ENCODE data around the gene DYNLT2B.
"Not testable (repeated sequence)": the region's sequence is repeated elsewhere in the genome, so short reads cannot be mapped to it uniquely, and the experiment has no call there.

Gene DYNLT2B

DNA sequence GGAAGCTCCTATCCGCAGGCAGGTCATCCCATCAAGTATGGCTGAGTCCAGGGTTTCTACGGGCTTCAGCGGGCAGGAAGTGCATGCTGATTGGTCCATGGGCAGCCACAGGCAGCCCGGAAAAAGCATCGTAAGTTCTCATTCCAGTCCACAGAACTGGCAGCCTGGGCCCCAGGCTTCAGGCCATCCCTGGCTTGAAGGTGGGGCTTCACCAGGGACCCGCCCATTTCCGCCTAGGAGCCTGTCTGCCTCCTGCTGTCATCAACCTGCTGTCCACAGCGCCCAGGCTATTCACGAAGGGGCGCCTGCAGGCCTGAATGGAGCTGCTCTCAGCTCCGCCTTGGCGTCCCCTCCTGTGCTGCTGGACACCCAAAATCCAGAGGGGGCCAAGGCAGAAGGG is 44.4 kb downstream of the DYNLT2B start:
- no peak for DNase-seq (ENCODE audit: low read depth in 2 of 2, low spot score in 1 of 2)

DNA sequence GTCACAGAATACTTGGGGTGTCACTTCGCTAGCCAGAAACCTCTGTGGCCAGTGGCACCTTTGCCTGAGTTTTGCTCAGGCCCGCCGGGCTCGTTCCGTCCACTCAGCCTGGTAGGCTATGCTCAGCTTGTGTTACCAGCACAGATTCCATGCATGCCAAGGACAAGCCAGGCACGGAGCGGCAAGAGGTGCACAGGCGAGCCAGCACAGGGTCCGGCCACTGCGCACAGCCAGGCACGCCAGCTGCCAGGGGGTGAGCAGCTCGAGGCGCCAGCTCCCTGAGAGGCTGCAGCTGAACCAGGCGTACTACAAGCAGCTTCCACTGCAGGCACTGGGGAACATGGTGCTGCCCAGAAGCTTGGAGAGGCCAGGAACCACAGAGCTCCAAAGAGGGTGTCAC is 45.2 kb downstream of the DYNLT2B start:
- no peak for DNase-seq (ENCODE audit: low read depth in 2 of 2, low spot score in 1 of 2)

DNA sequence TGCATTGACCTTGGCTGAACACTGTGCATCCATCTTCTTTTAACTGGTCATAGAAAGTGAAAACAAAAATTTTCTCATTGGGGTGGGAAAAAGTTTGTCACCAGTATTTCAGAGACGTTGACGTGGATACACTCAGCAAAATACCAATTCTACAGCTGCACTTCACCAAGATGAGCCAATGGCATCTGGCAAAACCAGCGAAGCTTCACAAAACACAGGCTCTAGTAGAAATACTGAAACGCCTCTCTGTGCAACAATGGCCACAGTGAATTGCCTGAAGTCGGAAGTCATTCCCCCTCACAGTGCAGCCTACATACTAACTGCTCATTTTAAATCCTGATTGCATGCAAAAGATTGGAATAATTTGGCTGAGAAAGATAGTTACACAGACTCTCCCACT is 47.5 kb downstream of the DYNLT2B start:
- no peak for DNase-seq (ENCODE audit: low read depth in 2 of 2, low spot score in 1 of 2)

DNA sequence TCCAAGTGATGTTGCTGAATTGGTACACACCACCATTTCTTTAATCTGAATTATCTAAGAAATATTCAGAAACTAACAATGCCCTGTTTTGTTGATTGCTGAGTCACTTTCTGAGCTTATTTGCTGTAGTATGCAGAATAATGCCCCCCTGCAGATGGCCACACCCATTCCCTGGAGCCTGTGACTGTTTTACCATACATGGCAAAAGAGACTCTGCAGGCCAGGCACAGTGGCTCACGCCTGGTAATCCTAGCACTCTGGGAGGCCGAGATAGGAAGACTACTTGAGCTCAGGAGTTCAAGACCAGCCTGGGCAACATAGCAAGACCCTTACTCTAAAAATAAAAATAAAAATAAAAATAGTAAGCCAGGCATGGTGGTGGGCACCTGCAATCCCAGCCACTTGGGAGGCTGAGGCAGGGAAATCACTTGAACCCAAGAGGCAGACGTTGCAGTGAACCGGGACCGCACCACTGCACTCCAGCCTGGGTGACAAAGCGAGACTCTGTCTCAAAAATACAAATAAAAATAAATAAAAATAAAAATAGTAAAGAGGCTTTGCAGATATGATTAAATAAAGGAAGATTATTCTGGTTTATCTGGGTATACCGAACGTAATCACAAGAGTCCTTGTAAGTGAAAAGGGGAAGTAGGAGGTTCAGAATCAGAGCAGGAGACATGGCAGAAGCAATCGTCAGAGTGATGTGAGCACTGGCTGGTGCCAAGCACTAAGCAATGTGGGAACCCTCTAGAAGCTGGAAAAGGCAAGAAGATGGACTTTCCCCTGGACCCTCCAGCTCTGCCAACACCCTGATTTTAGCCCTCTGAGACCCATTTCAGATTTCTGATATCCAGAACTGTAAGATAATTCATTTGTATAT is 49.5 kb downstream of the DYNLT2B start:
- DNase-seq (ENCODE audit: low read depth in 2 of 2, low spot score in 1 of 2) = no peak

DNA sequence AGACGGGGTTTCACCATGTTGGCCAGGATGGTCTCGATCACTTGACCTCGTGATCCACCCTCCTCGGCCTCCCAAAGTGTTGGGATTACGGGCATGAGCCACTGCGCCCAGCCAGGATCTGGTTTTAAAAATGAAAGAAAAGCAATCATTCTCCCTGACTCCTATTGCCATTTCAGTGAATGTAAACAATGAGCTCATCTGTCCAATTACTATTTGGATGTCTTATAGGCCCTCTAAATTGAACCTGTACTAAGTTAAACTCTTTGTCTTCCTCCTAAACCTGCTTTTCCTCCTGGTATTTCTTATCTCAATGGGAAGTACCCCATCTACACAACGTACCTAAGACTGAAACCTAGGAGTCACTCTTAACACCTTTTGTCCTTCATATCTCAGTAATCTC is 54.2 kb downstream of the DYNLT2B start:
- DNase-seq (ENCODE audit: low read depth in 2 of 2, low spot score in 1 of 2) = no peak

DNA sequence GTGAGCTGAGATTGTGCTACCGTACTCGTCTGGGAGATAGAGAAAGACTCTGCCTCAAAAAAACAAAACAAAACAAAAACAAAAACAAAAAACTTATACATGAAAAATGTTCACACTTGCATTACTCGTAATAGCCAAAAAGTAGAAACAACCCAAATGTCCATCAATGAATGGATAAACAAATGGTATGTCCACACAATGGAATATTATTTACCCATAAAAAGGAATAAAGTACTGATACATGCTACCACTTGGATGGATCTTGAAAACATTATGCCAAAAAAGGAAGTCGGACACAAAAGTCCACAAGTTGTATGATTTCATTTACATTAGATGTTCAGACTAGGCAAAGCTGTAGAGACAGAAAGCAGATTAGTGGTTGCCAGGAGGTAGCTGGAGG is 57.3 kb downstream of the DYNLT2B start:
- no peak for DNase-seq (ENCODE audit: low read depth in 2 of 2, low spot score in 1 of 2)

DNA sequence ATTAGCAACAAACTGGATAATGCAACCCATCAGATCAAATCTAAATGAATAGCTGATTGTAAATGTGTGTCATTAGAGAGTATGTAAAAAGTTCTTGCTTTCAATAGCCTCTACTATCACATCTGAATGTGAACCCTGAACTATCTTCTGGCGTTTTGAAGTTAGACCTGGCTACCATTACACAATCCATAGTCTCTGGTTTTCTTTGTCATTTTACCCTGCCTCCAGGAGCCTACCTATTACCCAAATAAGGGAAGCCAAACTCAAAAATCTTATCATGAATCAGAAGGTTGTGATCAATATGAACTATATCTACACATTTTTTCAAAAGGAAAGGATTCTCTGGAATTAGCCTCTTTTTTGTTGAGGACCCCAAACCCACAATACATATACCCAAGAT is 62.3 kb downstream of the DYNLT2B start:
- DNase-seq (ENCODE audit: low read depth in 2 of 2, low spot score in 1 of 2) = no peak

DNA sequence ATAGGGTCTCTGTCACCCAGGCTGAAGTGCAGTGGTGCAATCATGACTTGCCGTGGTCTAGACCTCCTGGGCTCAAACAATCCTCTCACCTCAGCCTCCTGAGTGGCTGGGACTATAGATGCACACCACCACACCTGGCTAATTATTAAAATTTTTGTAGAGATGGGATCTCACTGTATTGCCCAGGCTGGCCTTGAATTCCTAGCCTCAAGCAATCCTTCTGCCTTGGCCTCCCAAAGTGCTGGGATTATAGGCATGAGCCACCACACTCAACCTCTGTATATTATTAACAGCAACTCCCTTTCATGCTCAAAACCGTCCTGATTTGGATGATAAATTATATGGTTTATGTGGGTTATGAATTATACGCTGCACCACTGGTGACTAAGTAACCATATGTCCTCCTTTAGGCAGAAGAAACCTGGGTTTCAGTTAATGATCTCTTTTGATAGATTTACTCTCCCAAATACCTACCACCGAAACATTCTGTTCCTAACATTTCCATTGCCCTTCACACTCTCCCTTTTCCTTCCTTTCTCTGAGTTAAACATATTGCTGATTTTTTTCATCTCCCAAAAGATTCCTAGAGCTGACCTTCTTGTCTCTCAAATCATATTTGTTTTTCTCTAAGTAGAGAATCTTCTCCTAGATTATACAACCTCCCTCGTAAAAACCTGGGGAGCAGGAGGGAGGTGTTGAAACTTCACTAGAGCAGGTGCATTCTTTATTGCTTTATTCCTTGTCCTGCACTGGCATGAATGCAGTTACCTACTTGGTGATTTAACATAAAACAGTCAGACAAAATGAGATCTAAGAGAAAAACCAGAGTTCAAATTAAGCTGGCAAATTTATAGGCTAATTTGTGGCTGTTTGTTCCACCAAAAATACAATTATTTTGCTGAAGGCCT is 63.4 kb downstream of the DYNLT2B start:
- DNase-seq (ENCODE audit: low read depth in 2 of 2, low spot score in 1 of 2) = no peak

DNA sequence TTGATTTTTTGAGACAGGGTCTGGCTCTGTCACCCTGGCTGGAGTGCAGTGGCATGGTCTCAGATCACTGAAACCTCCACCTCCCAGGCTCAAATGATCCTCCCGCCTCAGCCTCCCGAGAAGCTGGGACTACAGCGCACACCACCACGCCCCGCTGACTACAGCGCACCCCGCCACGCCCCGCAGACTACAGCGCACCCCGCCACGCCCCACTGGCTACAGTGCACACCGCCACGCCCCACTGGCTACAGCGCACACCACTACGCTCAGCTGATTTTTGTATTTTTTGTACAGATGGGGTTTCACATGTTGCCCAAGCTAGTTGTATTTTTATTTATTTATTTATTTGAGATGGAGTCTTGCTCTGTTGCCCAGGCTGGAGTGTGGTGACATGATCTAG is 66.1 kb downstream of the DYNLT2B start:
- DNase-seq (ENCODE audit: low read depth in 2 of 2, low spot score in 1 of 2) = no peak

DNA sequence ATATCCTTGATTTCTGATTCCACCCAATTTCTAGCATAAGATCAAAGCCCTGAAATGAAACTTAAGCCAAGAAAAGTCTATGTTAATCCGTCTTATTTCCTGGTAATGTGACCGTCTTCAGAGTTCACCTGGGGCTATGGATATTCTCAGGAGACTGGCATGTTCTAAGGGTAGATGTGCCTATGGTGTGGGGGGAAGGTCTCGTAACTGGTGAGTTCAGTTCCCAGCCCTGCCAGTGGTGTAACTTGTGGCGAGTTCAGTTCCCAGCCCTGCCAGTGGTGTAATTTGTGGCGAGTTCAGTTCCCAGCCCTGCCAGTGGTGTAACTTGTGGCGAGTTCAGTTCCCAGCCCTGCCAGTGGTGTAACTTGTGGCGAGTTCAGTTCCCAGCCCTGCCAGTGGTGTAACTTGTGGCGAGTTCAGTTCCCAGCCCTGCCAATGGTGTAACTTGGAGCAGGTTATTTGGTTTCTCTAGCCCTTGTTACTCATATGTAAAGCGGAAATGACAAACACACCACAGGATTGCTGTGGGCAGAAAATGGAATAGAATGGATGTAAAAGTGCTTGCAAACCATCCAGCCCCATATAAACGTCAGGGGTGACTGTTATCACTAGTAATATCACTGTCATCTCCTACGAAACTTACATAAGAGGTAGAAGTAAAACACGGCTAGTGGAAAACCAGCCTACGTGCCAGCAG is 71.3 kb downstream of the DYNLT2B start:
- no peak for DNase-seq (ENCODE audit: low read depth in 2 of 2, low spot score in 1 of 2)

DNA sequence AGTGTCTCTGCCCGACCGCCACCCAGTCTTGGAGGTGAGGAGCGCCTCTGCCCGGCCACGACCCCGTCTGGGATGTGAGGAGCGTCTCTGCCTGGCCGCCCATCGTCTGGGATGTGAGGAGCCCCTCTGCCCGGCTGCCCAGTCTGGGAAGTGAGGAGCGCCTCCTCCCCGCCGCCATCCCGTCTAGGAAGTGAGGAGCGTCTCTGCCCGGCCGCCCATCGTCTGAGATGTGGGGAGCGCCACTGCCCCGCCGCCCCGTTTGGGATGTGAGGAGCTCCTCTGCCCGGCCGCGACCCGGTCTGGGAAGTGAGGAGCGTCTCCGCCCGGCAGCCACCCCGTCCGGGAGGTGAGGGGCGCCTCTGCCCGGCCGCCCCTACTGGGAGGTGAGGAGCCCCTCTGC is 73.9 kb downstream of the DYNLT2B start:
- not testable (repeated sequence) for DNase-seq (ENCODE audit: low read depth in 2 of 2, low spot score in 1 of 2)

DNA sequence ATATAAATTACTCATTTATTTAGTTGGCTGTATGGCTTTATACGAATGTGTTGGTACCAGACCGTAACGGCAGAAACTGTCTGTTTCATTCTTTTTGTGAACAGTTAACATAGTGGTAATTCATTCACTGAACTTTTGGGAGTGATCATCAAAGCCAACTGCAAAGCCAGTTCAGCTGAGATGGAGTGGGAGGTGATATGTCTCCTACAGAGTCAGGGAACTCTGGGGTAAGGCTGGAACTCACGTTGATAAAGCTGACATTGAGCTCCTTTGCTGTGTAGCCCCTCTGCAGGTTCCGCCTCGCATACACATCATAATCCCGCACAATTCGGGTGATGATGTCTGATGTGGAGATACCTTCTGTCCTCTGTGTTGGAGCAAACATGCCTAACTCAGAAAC is 76.3 kb downstream of the DYNLT2B start:
- DNase-seq (ENCODE audit: low read depth in 2 of 2, low spot score in 1 of 2) = no peak
